GM13976 (cell line): ENCODE measurements around the gene CXCR2.
"Not testable (repeated sequence)": the region's sequence is repeated elsewhere in the genome, so short reads cannot be mapped to it uniquely, and the experiment has no call there.

Experiments used
- DNase-seq: peaks from one replicate; pipeline ENCODE4 v3.0.0; 2012; ENCODE audit warnings: low spot score
- CTCF ChIP-seq: IDR thresholded peaks from 2 replicates; pipeline ENCODE4 v1.5.1; 2012; ENCODE audit warnings: borderline replicate concordance, mild to moderate bottlenecking; ENCODE audit not compliant: insufficient read depth; ENCODE audit errors: extremely low read depth, missing control alignments, control extremely low read depth
- in situ Hi-C: fragments of 300-500 bp; cut with MboI; formaldehyde crosslinking; loops from one replicate; pipeline ENCODE4 v1.12.0; 2022; ENCODE audit warnings: low sequenced_read_pairs, mixed read lengths, inconsistent platforms; ENCODE audit not compliant: unreplicated experiment

Gene CXCR2

GRCh38 chr2:218168635-218169462, 43.0 kb downstream of the CXCR2 start:
- DNase-seq = peak; percentile 64
- in situ Hi-C loops = no loop called here

GRCh38 chr2:218169757-218170546, 44.1 kb downstream of the CXCR2 start:
- in situ Hi-C loops = no loop called here
- no peak for DNase-seq
- TF ChIP-seq CTCF = no peak

More at GRCh38 chr2:218168635-218169462, 43.0 kb downstream of the CXCR2 start:
- TF ChIP-seq CTCF = peak; percentile 22

- DNase-seq, in situ Hi-C loops: not testable (repeated sequence)
Observed at GRCh38 chr2:218171744-218172143, 45.9 kb downstream of the CXCR2 start.

- TF ChIP-seq CTCF = no peak
- in situ Hi-C loops = no loop called here
Observed at GRCh38 chr2:218172845-218173244, 47.0 kb downstream of the CXCR2 start.

GRCh38 chr2:218179782-218180181, 54.0 kb downstream of the CXCR2 start:
- TF ChIP-seq CTCF = no peak
- in situ Hi-C loops = loop anchor here (5.0 kb wide), 1 partner anchor 68 kb away; no protein-coding TSS in a partner anchor

More at GRCh38 chr2:218172845-218173244, 47.0 kb downstream of the CXCR2 start:
- DNase-seq = no peak

GRCh38 chr2:218180467-218181114, 54.8 kb downstream of the CXCR2 start:
- no peak for TF ChIP-seq CTCF
- no peak for DNase-seq
- in situ Hi-C loops = loop anchor here (5.0 kb wide), 1 partner anchor 67 kb away; no protein-coding TSS in a partner anchor

More at GRCh38 chr2:218179782-218180181, 54.0 kb downstream of the CXCR2 start:
- DNase-seq = no peak
